Fibroblast of skin of left quadriceps (primary cell): ENCODE data around the gene THUMPD2.
A peak's percentile ranks its signal among the peaks of the same experiment; 100 is the strongest.

Source experiments
- DNase-seq, 2 experiments: peaks; one replicate each; pipeline ENCODE4 v3.0.0-alpha.2; 2013; ENCODE audit warnings: low read depth in 2 of 2

The THUMPD2 gene

GRCh38 chr2:39717067-39717466 is 62.0 kb downstream of the THUMPD2 start:
- DNase-seq: no peak

GRCh38 chr2:39715822-39716221 is 63.2 kb downstream of the THUMPD2 start:
- DNase-seq: no peak

- DNase-seq: no peak
Measured at GRCh38 chr2:39715095-39715494, 64.0 kb downstream of the THUMPD2 start.

- DNase-seq: no peak
Measured at GRCh38 chr2:39712953-39713352, 66.1 kb downstream of the THUMPD2 start.

GRCh38 chr2:39710807-39711206 is 68.3 kb downstream of the THUMPD2 start:
- no peak for DNase-seq

GRCh38 chr2:39708003-39708402 is 71.1 kb downstream of the THUMPD2 start:
- DNase-seq: no peak

- DNase-seq: no peak
Measured at GRCh38 chr2:39706945-39707344, 72.1 kb downstream of the THUMPD2 start.

GRCh38 chr2:39706312-39706711 is 72.7 kb downstream of the THUMPD2 start:
- DNase-seq: no peak

- DNase-seq: no peak
Measured at GRCh38 chr2:39705638-39706037, 73.4 kb downstream of the THUMPD2 start.

GRCh38 chr2:39704540-39704939 is 74.5 kb downstream of the THUMPD2 start:
- DNase-seq: no peak

- DNase-seq: no peak
Measured at GRCh38 chr2:39703181-39703872, 75.7 kb downstream of the THUMPD2 start.

- no peak for DNase-seq
Measured at GRCh38 chr2:39701137-39701536, 77.9 kb downstream of the THUMPD2 start.

- DNase-seq: no peak
Measured at GRCh38 chr2:39697454-39697853, 81.6 kb downstream of the THUMPD2 start.

- peak; percentile 43 to 52 for DNase-seq
Measured at GRCh38 chr2:39696838-39697237, 82.2 kb downstream of the THUMPD2 start.

GRCh38 chr2:39696101-39696553 is 82.9 kb downstream of the THUMPD2 start:
- peak; percentile 22 to 27 for DNase-seq

GRCh38 chr2:39693245-39693644 is 85.8 kb downstream of the THUMPD2 start:
- DNase-seq: no peak

- no peak for DNase-seq
Measured at GRCh38 chr2:39689876-39690275, 89.2 kb downstream of the THUMPD2 start.

GRCh38 chr2:39689272-39689841 is 89.7 kb downstream of the THUMPD2 start:
- DNase-seq: no peak

GRCh38 chr2:39688181-39688580 is 90.9 kb downstream of the THUMPD2 start:
- no peak for DNase-seq

- DNase-seq: no peak
Measured at GRCh38 chr2:39686456-39686855, 92.6 kb downstream of the THUMPD2 start.
